Muscle layer of colon (tissue), 2 donors: ENCODE measurements around the gene IGF1R.

Source experiments
- H3K27ac ChIP-seq: one replicate; pipeline ENCODE4 v1.7.0; 2013; ENCODE audit warnings: low read depth, mild to moderate bottlenecking, low read length, moderate library complexity
- H3K27me3 ChIP-seq, 2 donors: one replicate each; pipeline ENCODE4 v1.7.0; 2013; ENCODE audit warnings: low read length in 2 of 2, mild to moderate bottlenecking in 2 of 2; ENCODE audit not compliant: insufficient read depth in 2 of 2, control insufficient read depth in 1 of 2
- H3K36me3 ChIP-seq: one replicate; pipeline ENCODE4 v1.7.0; 2013; ENCODE audit warnings: mild to moderate bottlenecking, low read length; ENCODE audit not compliant: insufficient read depth
- H3K4me1 ChIP-seq: one replicate; pipeline ENCODE4 v1.7.0; 2013; ENCODE audit warnings: mild to moderate bottlenecking, low read length; ENCODE audit not compliant: insufficient read depth
- H3K4me3 ChIP-seq, 2 donors: one replicate each; pipeline ENCODE4 v1.7.0; 2013; ENCODE audit warnings: low read length in 2 of 2, low read depth in 1 of 2, mild to moderate bottlenecking in 1 of 2, moderate library complexity in 1 of 2
- H3K9ac ChIP-seq: one replicate; pipeline ENCODE4 v1.7.0; 2013; ENCODE audit warnings: low read length
- H3K9me3 ChIP-seq: one replicate; pipeline ENCODE4 v1.7.0; 2013; ENCODE audit warnings: mild to moderate bottlenecking, low read length
- donor health status: abdominal sarcoma.
- donor health status: Adenocarcinoma of cecum.

The IGF1R gene

DNA sequence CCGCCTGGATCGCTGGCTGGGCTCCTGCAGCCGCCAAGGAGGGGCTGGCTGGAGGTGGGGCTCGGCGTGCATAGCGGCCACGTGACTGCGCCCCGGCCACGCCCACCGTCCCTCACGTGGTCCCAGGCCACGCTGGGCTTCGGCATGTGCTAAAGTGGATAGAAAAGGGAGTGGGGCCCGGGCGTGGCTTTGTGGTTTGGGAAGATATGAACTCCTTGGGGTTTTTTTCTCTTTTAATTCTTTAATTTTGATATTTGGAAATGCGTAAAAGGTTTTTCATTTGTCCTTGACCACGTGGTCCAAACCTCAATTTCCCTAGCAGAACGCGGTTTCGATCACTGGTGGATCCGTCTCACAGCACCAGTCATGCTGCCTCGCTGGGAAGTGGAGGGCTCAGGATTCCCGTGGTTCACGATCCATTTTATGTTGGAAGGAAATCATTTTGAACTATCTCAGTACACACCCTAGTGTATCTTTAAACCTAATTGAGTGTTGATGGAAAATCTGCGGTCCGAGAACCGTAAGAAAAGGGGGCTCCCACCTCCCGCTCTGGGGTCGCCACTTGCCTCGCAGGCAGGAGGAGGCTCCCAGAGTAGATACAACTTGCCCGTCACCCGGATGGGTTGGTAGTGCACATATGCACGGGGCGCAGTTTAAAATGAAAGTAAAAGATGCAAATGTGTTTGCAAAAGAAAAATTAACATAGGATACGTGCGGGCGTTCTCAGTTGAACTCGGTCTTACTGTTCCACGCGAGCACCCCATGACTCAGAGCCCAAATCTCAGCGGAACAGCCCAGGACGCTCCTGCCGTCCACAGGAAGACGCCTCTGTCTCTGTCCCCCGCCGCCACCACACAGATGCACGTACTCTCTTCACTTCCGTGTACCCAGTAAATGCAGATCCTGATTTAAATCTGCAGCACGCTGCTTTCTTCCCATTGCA is 217.3 kb downstream of the IGF1R start:
- H3K27ac ChIP-seq, result peak overlapping the region; percentile 64

DNA sequence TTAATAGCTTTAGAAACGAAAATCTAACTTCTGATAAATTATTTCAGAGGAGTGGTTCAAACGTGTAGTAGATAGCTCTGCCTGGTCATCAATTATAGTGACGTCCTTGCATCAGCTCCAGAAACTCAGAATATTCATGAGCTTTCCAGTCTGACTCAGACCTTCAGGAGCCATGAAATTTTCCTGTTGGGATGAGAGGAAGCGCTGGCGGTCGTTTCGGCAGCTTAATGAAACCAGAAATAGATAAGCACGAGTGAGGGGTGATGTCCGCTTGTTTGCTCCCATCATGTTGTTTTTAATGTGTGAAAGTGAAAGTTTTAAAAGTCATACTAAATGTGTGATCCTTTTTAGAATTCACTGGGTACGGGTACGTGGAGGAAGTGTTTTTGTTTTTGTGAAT is 218.2 kb downstream of the IGF1R start:
- Histone ChIP-seq H3K9ac (no peak overlapping the region), H3K4me1 (peaks cover 26% of the 10 kb centered on the region), H3K9me3 (no peaks in the 10 kb centered on the region), H3K4me3 (peak overlapping the region; percentile 31 to 66), H3K36me3 (no peaks in the 10 kb centered on the region), H3K27me3 (no peaks in the 10 kb centered on the region), H3K27ac (peak overlapping the region; percentile 64)

More for the DNA sequence above, 217.3 kb downstream of the IGF1R start:
- Histone ChIP-seq H3K27me3 (no peaks in the 10 kb centered on the region), H3K9ac (no peak overlapping the region), H3K4me3 (peak overlapping the region; percentile 31 to 66), H3K36me3 (no peaks in the 10 kb centered on the region), H3K4me1 (peaks cover 35% of the 10 kb centered on the region), H3K9me3 (no peaks in the 10 kb centered on the region)

DNA sequence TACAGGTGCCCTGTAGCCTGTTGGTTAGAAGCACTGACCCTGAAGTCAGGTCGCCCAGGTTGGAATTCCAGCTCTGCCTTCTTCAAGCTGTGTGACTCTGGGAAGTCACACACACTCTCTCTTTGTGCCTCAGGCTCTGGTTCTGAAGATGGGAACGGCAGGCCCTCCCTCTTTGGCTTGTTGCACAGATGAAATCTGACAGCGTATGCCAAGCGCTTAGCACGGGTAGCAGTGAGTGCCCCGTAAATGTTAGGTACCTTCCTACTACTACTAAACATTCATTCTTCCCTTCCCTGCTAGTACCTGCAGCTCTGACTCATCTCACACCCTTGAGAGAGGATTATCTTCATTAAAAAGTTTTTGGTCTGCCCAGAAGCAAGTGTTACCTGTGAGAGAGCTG is 220.2 kb downstream of the IGF1R start:
- Histone ChIP-seq H3K9me3 (no peaks in the 10 kb centered on the region), H3K4me1 (peaks cover 17% of the 10 kb centered on the region), H3K4me3 (no peak overlapping the region), H3K27ac (no peak overlapping the region), H3K27me3 (no peaks in the 10 kb centered on the region), H3K9ac (no peak overlapping the region), H3K36me3 (no peaks in the 10 kb centered on the region)

DNA sequence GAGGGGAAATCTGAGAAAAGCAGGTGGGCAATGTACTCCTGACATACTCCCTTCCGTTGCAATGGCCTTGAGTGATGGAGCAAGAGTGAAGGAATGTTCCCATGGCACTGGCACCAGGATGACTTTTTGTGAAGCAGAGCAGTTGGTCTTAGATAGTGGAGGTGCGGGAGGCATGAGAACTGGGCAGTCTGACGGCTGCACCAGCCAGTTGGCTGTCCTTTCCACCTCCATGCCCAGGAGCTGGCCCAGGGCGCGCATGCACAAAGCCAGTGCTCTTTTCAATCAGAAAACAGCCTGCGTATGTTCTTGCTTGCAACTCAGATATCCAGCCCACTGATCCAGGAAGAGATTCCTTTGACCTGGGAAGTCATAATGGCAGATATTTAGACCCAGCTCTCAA is 222.4 kb downstream of the IGF1R start:
- Histone ChIP-seq H3K27me3 (no peaks in the 10 kb centered on the region), H3K36me3 (no peaks in the 10 kb centered on the region), H3K4me3 (no peak overlapping the region), H3K9ac (no peak overlapping the region), H3K4me1 (peaks cover 34% of the 10 kb centered on the region), H3K9me3 (no peaks in the 10 kb centered on the region), H3K27ac (no peak overlapping the region)

DNA sequence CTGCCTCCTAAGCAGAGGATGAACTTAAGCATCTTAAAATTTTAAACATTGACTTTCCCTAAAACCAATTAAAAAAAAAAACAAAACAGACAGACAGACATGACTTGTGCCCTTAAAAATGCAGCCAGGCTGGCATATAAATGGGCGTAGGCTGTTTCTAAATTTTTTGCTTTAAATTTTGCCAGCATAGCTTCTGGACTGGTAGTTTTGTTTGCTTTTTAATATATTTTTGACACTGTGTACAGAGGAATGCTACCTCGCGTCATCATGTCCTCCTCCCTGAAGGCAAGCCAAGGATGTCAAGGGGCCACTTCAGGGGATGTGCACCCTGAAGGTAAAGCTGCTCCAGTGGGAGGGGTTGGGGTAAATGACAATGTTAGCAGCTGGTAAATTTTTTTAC is 224.4 kb downstream of the IGF1R start:
- H3K4me3 ChIP-seq, result no peak overlapping the region
- no peaks in the 10 kb centered on the region for H3K36me3 ChIP-seq
- H3K9me3 ChIP-seq, result no peaks in the 10 kb centered on the region
- no peak overlapping the region for H3K9ac ChIP-seq
- no peaks in the 10 kb centered on the region for H3K27me3 ChIP-seq
- H3K4me1 ChIP-seq, result peaks cover 53% of the 10 kb centered on the region
- H3K27ac ChIP-seq, result no peak overlapping the region

DNA sequence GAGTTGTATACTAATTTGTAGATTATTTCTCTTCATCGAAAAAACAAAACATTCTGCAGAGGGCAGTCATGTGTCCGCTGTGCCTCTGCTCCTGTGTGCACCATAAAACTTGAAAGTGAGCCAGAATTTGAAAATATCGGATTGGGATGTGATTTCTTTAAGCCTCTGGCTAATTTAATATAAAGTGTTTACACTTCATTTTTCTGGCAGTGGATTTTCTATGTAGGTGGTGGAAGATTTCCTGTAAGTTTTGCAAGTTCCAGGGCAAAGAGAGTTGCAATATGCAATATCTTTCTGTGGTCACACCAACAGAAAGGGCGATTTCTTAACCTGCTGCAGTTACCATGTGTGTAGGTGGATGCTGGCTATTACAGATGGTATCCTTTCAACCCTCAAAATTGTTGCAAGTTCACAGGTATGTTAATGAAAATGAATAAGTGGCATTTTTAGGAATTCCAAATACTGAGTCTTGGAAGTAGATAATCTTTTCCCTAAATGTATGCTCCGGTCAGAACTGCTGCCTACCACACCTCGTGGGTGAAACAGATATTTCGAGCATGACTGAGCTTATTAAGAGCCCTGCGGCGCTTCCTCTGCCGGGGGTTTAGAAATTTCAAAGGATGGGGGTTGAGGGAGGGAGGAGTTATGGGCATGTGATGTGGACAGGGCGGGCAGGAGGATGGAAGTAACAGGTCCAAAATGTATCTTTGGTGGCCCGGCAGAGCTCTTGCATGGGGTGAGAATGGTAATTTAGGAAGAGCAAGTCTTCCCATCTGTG is 225.3 kb downstream of the IGF1R start:
- Histone ChIP-seq H3K9me3 (no peaks in the 10 kb centered on the region), H3K27ac (peak overlapping the region; percentile 2), H3K4me1 (peaks cover 56% of the 10 kb centered on the region), H3K4me3 (peak overlapping the region in 1 of 2 donors; percentile 5), H3K27me3 (no peaks in the 10 kb centered on the region), H3K36me3 (no peaks in the 10 kb centered on the region), H3K9ac (no peak overlapping the region)

DNA sequence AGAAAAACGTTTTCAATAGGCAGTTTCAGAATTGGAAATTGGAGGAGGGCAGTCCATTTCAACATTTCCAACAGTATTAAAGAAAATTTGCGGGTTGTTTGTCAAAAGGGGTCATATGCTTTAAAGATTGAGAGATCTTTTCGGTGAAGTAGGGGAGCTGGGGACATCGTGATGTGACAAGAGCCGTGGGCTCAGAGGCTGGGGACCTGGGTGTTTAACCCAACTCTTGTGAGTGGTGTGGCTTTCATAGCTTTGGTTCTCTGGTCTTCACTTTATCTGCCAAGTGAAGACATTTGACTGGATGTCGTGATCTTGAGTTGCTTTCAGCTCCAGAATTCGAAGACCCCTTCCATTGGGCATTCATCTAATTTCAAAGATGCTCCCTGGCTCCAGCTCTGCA is 226.0 kb downstream of the IGF1R start:
- peaks cover 52% of the 10 kb centered on the region for H3K4me1 ChIP-seq
- peak overlapping the region in 1 of 2 donors; percentile 5 for H3K4me3 ChIP-seq
- H3K27ac ChIP-seq, result peak overlapping the region; percentile 2
- no peaks in the 10 kb centered on the region for H3K9me3 ChIP-seq
- no peaks in the 10 kb centered on the region for H3K36me3 ChIP-seq
- H3K9ac ChIP-seq, result no peak overlapping the region
- H3K27me3 ChIP-seq, result no peaks in the 10 kb centered on the region

DNA sequence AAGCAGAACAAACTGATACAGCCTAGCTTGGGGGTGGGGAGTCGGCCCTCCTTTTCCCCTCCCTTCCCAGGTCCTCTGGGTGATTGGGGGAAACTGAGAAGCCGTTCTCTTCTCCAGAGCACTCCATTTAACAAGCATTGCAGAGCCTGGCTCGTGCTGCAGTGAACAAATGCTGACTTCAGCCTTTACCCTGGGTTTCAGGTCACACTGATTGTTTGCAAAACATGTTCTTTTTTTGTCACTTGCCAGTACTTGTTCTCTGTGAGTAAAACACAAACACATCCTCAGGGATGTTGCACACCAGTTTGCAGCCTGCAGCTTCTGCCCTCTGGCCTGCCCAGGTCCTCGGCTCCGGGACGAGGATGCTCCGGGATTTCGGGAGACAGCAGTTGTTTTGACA is 226.4 kb downstream of the IGF1R start:
- Histone ChIP-seq H3K4me1 (peaks cover 52% of the 10 kb centered on the region), H3K27me3 (no peaks in the 10 kb centered on the region), H3K4me3 (no peak overlapping the region), H3K27ac (peak overlapping the region; percentile 2), H3K9ac (no peak overlapping the region), H3K36me3 (no peaks in the 10 kb centered on the region), H3K9me3 (no peaks in the 10 kb centered on the region)

DNA sequence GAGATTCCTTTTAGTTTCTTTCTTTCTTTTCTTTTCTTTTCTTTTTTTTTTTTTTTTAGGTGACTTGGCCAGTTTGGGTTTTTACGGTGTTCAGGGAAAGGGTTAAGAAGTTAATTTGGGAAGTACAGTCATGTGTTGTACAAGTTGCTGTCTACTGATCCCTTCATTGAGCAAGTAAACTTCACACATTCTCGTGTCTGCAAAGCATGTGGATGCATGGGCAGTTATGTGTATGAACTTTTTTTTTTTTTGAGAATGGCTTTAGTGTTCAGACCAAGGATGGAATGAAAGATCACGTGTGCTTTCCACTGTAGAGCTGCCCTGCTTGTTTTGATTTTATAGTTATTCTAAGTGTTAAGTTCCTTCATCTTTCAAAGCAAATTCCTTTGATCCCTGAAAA is 227.0 kb downstream of the IGF1R start:
- H3K9ac ChIP-seq, result no peak overlapping the region
- no peaks in the 10 kb centered on the region for H3K9me3 ChIP-seq
- H3K4me3 ChIP-seq, result no peak overlapping the region
- H3K4me1 ChIP-seq, result peaks cover 53% of the 10 kb centered on the region
- H3K27me3 ChIP-seq, result no peaks in the 10 kb centered on the region
- no peaks in the 10 kb centered on the region for H3K36me3 ChIP-seq
- no peak overlapping the region for H3K27ac ChIP-seq

DNA sequence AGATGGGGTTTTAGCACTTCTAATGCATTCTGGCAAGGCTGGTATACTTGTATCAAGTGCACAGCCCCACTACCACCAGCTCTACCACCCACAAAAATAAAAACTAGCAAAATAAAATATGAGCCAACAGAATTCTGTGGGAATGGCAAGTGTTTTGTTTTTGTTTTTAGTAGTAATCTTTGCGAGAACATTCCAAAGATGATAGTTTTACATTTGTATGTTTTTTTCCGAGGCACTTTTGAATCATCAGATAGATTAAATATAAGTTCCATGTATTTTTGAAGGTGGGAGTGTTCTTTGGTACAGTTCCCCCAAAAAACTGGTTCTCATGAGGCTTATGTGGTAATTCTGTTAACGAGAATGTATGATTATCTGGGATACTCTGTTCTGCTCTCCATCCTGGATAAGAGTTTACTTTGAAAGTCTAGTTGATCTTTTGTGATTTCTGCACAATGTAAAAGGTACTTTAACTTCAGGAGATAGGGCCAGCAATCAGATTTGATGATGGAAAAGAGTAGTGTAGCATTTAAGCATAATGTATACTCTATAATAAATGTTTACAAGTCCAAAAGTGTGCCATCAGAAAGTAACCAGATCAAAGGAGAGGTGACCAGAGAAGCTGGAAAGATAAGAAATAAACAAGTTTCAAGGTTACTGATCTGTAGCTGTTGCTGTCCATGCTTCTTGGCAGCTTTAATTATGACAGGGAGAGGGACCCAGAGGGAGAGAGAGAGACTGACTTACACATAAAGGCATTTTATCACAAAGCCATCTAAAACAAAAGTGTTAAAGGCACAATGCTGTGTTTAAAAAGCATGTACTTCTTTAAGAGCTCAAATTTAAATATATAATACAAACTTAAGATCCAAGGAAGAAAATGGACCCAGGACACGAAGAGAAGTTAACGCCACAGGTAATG is 228.4 kb downstream of the IGF1R start:
- Histone ChIP-seq H3K27ac (peak overlapping the region; percentile 16), H3K27me3 (no peaks in the 10 kb centered on the region), H3K4me3 (no peak overlapping the region), H3K36me3 (no peaks in the 10 kb centered on the region), H3K9me3 (no peaks in the 10 kb centered on the region), H3K9ac (no peak overlapping the region), H3K4me1 (peaks cover 63% of the 10 kb centered on the region)

DNA sequence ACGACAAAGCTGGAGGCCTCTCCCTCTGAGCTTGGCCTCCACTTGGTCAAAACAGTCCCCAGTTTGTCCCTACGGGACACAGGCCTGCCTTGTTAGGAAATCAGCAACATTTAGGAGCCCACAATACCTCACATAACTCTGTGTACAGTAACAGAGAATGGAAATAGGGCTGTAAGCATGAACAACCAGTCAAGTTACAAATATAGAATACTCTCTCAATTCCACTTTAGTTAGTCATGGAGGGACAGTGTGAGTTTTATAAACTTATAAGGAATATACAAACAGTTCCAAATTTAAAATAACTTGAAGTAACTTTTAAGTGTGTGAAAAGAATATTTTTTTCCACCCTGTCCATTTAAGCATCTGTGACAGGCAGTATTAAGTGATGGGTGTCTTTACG is 229.8 kb downstream of the IGF1R start:
- Histone ChIP-seq H3K9me3 (no peaks in the 10 kb centered on the region), H3K9ac (no peak overlapping the region), H3K27me3 (no peaks in the 10 kb centered on the region), H3K4me1 (peaks cover 73% of the 10 kb centered on the region), H3K4me3 (no peak overlapping the region), H3K36me3 (no peaks in the 10 kb centered on the region), H3K27ac (no peak overlapping the region)
